ENCODE measurements around the gene KRTAP21-3. TPM values are rescaled to one million over a fixed set of nuclear protein-coding genes. Genes with fewer than 3 reads are reported as not detected.

Gene KRTAP21-3
- total and polyA plus RNA-seq, 10 of the 15 experiments (the other 5 are each of a cell fraction or from before 2014, with no cell fraction given): not detected

- intact Hi-C loops (cut with micrococcal nuclease; ENCODE audit: unreplicated experiment) (no loop called here), in situ Hi-C loops (cut with MboI) (no loop called here)
- H3K9ac ChIP-seq (ENCODE audit: control insufficient read depth, insufficient read depth, low read length): no peak overlapping the region
- no peak overlapping the region for H3K4me3 ChIP-seq
- H3K27me3 ChIP-seq (replicated peaks in 1 of 2; ENCODE audit: control insufficient read depth in 2 of 2, insufficient read depth in 2 of 2, low read length in 1 of 2): no peaks in the 10 kb centered on the region
- TF ChIP-seq ETV6 (conservative IDR thresholded peaks at IDR 0.05 in 1 of 2, IDR thresholded peaks at IDR 0.05 in 1 of 2; ENCODE audit: borderline replicate concordance in 1 of 2, low read depth in 1 of 2): no peak
- no peak for TF ChIP-seq SMC3 (IDR thresholded peaks at IDR 0.05; ENCODE audit: borderline replicate concordance, low read length)
- TF ChIP-seq ZNF592 (IDR thresholded peaks at IDR 0.05): no peak
- TF ChIP-seq IRF4 (IDR thresholded peaks at IDR 0.05; ENCODE audit: low read depth, low read length): no peak
- no peak for TF ChIP-seq PAX8 (IDR thresholded peaks at IDR 0.05)
- TF ChIP-seq HDAC6 (IDR thresholded peaks at IDR 0.05; ENCODE audit: unreplicated experiment): no peak
- TF ChIP-seq PAX5 (IDR thresholded peaks at IDR 0.05; ENCODE audit: borderline replicate concordance, low read depth, low read length): no peak
- TF ChIP-seq NRF1 (conservative IDR thresholded peaks at IDR 0.05; ENCODE audit: low read depth, low read length): no peak
- no peak for TF ChIP-seq TCF3 (IDR thresholded peaks at IDR 0.05; ENCODE audit: borderline replicate concordance, insufficient read depth, low read depth, low read length)
- TF ChIP-seq SUZ12 (IDR thresholded peaks at IDR 0.05; ENCODE audit: unreplicated experiment): no peak
- no peak for TF ChIP-seq ZBTB11 (CRISPR knock-in tag; IDR thresholded peaks at IDR 0.05)
- no peak for TF ChIP-seq KAT2A (conservative IDR thresholded peaks at IDR 0.05; ENCODE audit: control insufficient read depth, low read depth, low read length)
- TF ChIP-seq ZNF207 (IDR thresholded peaks at IDR 0.05; ENCODE audit: borderline replicate concordance): no peak
- TF ChIP-seq RFX5 (IDR thresholded peaks at IDR 0.05; ENCODE audit: low read depth, low read length): no peak
- DNase-seq (ENCODE audit: low read depth, low spot score): no peak
- H3K4me2 ChIP-seq (ENCODE audit: control insufficient read depth, insufficient read depth): no peak overlapping the region
- no peaks in the 10 kb centered on the region for H3K36me3 ChIP-seq (ENCODE audit: control insufficient read depth in 2 of 2, insufficient read depth in 2 of 2, low read length in 1 of 2)
- H2AFZ ChIP-seq (ENCODE audit: control insufficient read depth, low read depth, low read length): no peak overlapping the region
- ATAC-seq: no peak
- ChIA-PET CTCF (no interaction called here), RAD21 (ENCODE audit: unreplicated experiment) (no interaction called here), POLR2A (no interaction called here), SMC1A (ENCODE audit: uncharacterized antibody, unreplicated experiment) (interaction anchor here (1.4 kb wide), 1 partner anchor 30 kb away, joined by 3 read pairs; no protein-coding TSS in a partner anchor)
- H4K20me1 ChIP-seq (ENCODE audit: control insufficient read depth, insufficient read depth): no peaks in the 10 kb centered on the region
- no TSS peak for BruUV-seq (replicated peaks)
- WGBS (ENCODE audit: insufficient coverage, insufficient replicate concordance, low lambda C conversion rate, missing lambda C conversion rate): 23% methylated on average over 7 of the region's 7 CpGs
- H3K9me3 ChIP-seq (replicated peaks; ENCODE audit: control insufficient read depth, insufficient read depth, low read length): no peaks in the 10 kb centered on the region
- no peaks in the 10 kb centered on the region for H3K79me2 ChIP-seq (ENCODE audit: control insufficient read depth, insufficient read depth, low read length)
- no peaks in the 10 kb centered on the region for H3K4me1 ChIP-seq (ENCODE audit: control insufficient read depth, insufficient read depth, low read length)
- no peak overlapping the region for H3K27ac ChIP-seq (ENCODE audit: control insufficient read depth, insufficient read depth)
- FAIRE-seq: no peak
Measured at GRCh38 chr21:30689822-30690221, 28.8 kb downstream of the KRTAP21-3 start.

Data from GM12878 (cell line).